NCI-H146 (cell line): ENCODE data around the gene ZNF746.

Experiments
- DNase-seq: peaks from one replicate; lab custom pipeline; 2025; lab: John Stamatoyannopoulos, UW

ZNF746 gene

DNA sequence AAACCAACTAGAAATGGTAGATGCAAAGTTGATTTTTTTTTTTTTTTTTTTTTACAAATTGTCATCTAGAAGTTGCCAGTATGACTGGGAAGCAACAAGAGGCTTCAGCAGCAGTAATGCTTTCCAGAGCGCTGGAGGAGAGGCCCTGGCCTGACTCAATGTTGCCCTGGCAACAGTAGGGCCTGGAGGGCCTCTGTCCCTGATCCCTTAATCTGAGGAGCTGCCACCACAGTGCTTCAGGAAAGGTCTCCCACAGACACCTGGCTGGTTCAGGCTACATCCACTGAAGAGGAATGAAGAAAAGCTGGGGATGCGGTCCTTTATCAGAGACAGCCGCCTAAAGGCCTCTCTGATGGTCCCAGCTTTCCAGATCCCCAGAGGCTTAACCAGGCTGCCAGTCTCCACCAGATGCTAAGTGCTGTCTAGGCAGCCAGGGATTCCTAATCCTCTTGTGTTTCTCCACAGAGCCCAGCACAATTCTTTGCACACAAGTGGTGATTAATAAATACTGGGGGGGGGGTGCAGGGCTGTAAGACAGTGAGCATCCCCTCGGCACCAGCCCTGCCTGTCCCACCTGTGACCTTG lies 70.4 kb downstream of the ZNF746 start:
- DNase-seq: no peak

DNA sequence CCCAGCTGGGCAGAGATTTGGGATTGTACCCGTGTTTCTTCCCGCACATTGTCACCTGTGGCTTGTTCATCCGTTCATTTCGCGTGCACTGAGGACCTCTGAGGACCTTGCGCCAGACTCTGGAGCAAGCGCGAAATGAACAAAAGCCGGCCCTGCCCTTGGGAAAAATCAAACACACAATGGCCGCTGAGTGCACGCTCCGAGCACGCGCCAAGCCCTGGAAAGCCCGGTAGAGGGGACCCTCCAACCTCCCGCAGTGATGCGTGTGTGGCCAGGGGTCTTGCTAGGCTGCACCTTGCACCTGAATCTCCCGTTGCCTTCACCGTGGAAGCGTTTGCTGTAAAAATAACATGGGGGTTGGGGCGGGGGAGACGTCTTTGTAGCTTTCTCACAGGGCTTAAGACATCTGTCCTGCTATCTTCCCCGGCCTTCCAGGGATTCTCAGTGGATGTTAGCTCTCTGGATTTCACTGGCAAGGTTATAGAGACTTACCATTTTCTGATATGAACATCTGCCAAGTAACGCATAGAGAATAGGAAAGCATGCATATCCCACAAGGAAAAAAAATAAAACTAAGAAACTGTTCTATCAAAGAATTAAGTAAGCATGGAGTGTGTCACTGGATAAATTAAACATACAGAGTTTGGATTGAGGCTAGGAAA lies 74.0 kb downstream of the ZNF746 start:
- DNase-seq: peak; percentile 85

DNA sequence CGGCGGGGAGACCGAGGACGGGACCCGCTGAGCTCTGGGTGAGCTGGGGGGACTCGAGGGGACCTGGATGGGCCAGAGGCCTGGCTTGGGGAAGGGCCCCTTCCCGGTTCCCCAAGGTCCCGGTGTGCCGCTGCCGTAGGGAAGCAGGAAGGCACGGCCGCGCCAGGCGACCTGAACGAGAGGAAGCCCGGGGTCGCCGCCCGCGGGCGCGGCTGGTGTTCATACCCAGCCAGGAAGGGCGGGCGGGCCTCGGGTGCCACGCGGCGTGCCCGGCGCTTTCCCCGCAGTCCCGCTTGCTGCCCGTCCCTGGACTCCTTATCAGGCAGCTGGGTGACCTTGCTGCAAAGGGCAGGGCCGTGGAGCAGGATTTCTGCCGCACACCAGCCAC lies 74.7 kb downstream of the ZNF746 start:
- DNase-seq: peak; percentile 51
